Duodenal mucosa (tissue), 2 donors: Measurements from ENCODE around the gene OR8H3.

Source experiments
- H3K27ac ChIP-seq: one replicate; pipeline ENCODE4 v1.7.0; 2013; ENCODE audit warnings: low read depth, low read length
- H3K27me3 ChIP-seq, 2 donors: one replicate each; pipeline ENCODE4 v1.7.0; 2013; ENCODE audit warnings: low read length in 2 of 2, control low read depth in 1 of 2; ENCODE audit not compliant: insufficient read depth in 2 of 2, control insufficient read depth in 1 of 2
- H3K36me3 ChIP-seq, 2 donors: one replicate each; pipeline ENCODE4 v1.7.0; 2013; ENCODE audit warnings: low read length in 2 of 2, control low read depth in 1 of 2; ENCODE audit not compliant: insufficient read depth in 2 of 2, control insufficient read depth in 1 of 2
- H3K4me1 ChIP-seq, 2 donors: one replicate each; pipeline ENCODE4 v1.7.0; 2013; ENCODE audit warnings: low read length in 2 of 2, control low read depth in 1 of 2; ENCODE audit not compliant: insufficient read depth in 2 of 2, control insufficient read depth in 1 of 2
- H3K4me3 ChIP-seq, 2 donors: one replicate each; pipeline ENCODE4 v1.7.0; 2013; ENCODE audit warnings: low read length in 2 of 2, low read depth in 1 of 2
- H3K9ac ChIP-seq, 2 donors: one replicate each; pipeline ENCODE4 v1.7.0; 2013; ENCODE audit warnings: low read length in 2 of 2, low read depth in 1 of 2
- H3K9me3 ChIP-seq, 2 donors: one replicate each; pipeline ENCODE4 v1.7.0; 2013; ENCODE audit warnings: low read length in 2 of 2, control low read depth in 1 of 2; ENCODE audit not compliant: control insufficient read depth in 1 of 2

Gene OR8H3

DNA sequence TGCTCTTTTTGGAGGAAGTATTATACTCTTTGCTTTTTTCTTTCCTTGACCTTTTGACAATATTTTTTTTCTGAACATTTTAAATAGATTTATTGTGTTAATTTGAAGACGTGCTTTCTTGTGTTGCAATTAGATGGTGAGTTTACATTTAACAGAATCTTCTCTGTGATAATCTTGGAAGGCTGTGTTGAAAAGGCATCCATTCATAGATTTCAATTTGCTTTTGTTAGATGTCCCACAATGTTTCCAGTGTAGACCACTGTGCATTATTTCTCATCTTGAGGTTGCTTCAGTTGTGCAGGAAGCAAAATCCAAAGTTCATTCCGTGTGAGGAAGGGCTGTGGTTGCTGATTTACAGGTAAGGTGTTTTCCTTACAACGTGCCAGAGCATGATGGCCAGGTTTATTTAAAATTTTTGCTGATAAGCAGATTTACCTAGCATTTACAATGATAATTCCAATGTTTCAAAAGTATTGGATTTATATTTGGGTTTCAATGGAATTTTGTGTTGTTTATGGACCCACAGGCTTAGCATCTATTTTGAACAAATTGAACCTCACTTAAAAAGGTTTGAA is 50.2 kb downstream of the OR8H3 start:
- Histone ChIP-seq H3K9me3 (peaks cover 5 to 9% of the 10 kb centered on the region in 2 donors), H3K27ac (no peak overlapping the region), H3K36me3 (no peaks in the 10 kb centered on the region), H3K9ac (no peak overlapping the region), H3K27me3 (no peaks in the 10 kb centered on the region), H3K4me1 (no peaks in the 10 kb centered on the region), H3K4me3 (no peak overlapping the region)
